Fibroblast of the aortic adventitia (primary cell): Measurements from ENCODE around the gene MYT1. TPM values are rescaled to one million over a fixed set of nuclear protein-coding genes. Genes with fewer than 3 reads are reported as not detected.

ENCODE experiments used
- DNase-seq: peaks from one replicate; pipeline ENCODE4 v3.0.0-alpha.2; 2010; ENCODE audit warnings: low read depth
- H3K4me3 ChIP-seq: 2 replicates; pipeline ENCODE4 v1.5.1; 2011; ENCODE audit warnings: low read depth, mild to moderate bottlenecking, control low read depth, low read length, moderate library complexity
- total RNA-seq: library from RNA; depleted of rRNA; stranded (reverse); fragments of >200 nt; gene quantifications from 2 replicates; pipeline ENCODE4 v1.2.3, GENCODE V29; 2012; ENCODE audit warnings: low replicate concordance
- TF ChIP-seq, protein P1 (sequence below): IDR thresholded peaks from 2 replicates; pipeline ENCODE4 v1.5.1; 2011; ENCODE audit warnings: mild to moderate bottlenecking, low read length, control low read depth, inconsistent platforms; ENCODE audit not compliant: insufficient read depth

Gene MYT1
- total RNA-seq, 1 donor: not detected

DNA sequence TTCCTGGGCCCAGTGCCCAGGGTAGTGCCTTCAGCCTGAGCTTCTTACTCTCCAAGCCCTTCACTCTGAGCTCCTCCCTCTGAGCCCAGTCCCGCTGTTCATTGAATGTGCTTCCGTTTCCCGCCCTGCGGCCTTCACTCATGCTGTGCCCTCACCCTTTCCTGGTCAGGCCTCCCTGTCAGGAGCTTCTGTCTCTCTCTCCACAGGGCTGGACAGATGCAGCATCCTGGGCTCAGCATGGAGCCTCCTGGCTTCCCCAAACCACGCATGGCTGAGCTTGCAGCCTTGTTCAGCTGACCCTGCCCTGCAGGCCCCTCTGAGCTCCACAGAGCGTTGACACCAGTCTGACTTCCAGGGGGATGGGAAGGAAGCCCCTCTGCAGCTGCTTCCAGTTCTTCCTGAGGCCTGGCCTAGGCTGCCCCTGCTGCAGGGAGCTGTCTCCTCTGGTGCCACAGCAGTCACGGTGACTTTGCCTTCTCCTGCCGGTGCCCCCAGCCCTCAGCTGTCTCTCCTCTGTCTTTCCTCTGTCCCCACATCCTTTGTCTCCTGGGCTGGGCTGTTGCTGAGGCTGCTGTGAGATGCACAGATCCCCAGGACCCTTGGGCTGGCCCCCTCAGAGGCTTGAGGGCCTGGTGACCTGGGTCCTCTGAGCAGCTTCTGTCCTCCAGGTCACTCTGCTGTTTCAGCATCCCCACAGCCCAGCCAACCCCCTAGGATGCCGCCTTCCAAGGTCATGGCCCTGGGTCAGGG is 7.9 kb upstream of the MYT1 start:
- TF ChIP-seq, protein P1, sequence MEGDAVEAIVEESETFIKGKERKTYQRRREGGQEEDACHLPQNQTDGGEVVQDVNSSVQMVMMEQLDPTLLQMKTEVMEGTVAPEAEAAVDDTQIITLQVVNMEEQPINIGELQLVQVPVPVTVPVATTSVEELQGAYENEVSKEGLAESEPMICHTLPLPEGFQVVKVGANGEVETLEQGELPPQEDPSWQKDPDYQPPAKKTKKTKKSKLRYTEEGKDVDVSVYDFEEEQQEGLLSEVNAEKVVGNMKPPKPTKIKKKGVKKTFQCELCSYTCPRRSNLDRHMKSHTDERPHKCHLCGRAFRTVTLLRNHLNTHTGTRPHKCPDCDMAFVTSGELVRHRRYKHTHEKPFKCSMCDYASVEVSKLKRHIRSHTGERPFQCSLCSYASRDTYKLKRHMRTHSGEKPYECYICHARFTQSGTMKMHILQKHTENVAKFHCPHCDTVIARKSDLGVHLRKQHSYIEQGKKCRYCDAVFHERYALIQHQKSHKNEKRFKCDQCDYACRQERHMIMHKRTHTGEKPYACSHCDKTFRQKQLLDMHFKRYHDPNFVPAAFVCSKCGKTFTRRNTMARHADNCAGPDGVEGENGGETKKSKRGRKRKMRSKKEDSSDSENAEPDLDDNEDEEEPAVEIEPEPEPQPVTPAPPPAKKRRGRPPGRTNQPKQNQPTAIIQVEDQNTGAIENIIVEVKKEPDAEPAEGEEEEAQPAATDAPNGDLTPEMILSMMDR: no peak
- H3K4me3 ChIP-seq: no peak overlapping the region
- no peak for DNase-seq

DNA sequence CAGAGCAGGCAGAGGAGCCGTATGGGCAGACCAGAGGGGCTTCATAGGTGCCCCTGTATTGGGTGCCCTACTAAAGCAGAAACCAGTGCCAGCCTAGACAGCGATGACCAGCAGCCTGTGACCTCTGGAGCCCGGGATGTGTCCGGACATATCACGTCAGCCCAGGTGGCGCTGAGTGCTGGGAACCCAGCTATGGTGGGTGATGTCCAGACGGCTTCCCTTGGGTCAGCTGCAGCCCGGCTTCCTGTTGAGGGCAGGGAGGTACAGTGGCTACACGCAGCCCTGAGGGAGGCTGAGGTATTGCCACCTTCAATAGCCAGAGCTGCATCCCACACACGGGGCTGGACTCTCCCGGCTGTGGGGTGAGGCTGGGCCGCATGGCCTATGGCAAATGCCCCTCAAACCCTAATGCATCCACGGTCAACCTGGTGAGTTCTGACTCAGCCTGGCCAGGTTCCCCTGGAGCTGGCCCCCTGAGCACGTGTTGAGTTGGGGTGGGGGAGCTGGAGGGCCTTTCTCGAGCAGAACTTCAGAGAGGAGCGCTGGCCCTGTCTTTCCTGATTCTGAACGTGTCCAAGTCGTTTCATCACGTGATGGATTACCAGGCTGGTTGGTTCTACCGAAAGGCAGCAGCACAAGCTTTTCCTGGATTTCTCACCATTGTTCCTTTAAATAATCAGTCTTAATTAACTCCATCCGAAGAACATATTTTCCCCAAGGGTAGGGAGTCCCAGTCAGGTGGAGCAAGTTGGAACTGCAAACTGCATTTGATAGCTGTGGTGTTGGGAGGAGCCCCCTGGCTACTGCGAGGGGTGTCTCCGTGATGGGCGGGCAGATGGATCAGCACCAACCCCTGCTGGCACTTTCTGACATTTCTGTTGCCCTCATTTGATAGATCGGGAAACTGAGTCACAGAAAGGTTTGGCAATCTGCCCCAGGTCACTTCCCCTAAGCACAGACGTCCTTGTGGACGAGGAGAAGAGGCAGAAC is 7.1 kb upstream of the MYT1 start:
- DNase-seq: no peak
- TF ChIP-seq, protein P1: no peak
- no peak overlapping the region for H3K4me3 ChIP-seq

DNA sequence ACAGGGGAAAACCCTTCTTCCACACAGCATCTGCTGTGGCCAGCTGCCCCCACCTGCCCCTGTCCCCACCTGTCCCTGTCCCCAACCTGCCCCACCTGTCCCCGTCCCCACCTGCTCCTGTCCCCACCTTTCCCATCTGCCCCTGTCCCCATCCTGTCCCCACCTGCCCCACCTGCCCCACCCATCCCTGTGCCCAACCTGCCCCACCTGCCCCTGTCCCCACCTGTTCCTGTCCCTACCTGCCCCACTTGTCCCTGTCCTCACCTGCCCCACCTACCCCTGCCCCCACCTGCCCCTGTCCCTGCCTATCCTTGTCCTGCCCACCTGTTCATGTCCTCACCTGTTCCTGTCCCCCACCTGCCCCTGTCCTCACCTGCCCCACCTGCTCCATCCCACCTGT is 6.4 kb upstream of the MYT1 start:
- DNase-seq: no peak
- no peak overlapping the region for H3K4me3 ChIP-seq
- TF ChIP-seq, protein P1: no peak

DNA sequence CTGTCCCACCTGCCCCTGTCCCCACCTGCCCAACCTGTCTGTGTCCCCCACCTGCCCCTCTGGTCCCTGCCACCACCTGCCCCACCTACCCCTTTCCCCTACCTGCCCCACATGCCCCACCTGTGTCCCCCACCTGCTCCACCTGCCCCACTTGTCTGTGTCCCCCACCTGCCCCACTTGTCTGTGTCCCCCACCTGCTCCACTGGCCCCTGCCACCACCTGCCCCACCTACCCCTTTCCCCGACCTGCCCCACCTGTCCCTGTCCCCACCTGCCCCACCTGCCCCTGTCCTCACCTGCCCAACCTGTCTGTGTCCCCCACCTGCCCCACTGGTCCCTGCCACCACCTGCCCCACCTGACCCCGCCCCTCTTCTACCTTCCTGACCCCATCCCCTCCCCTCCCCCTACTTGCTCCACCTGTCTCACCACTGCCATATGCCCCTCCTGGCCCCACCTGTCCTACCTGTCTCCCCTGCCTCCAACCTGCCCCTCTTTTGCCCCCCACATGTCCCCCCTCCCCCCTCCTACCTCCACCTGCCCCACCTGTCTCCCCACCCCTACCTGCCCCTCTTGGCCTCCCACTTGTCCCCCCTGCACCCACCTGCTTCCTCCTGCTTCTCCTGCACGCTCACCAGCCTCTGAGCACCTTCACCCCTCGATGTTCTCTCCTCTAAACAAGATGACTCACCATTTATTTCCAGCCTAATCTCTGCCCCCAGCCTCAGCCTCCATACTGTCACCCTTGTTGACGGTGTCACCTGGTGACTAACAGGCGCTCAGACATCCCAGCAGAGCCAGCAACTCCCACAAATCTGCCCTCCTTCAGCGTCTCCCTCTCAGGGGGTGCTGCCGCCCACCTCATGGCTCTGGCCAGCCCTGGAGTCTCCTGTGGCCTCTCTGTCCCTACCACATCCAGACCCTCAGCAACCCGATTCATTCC is 5.6 kb upstream of the MYT1 start:
- TF ChIP-seq, protein P1: no peak
- no peak overlapping the region for H3K4me3 ChIP-seq
- DNase-seq: no peak

DNA sequence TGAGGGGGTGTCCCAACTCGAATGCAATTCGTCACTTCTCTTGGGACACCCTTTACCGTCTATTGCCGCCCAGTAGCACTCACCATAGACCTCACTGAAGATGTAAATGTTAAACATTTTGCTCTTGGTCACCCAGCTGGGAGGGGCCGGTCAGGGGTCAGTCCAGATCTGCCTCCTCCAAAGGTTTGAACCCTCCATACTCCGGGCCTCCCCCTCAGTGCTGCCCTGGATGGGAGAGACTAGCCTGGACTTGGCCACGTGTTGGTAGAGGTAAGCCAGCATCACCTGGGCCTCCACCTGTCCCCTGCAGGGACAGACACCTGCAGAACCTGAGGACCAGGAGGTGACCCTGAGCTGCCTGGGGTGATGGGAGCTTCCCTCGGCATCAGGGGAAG is 5.0 kb upstream of the MYT1 start:
- H3K4me3 ChIP-seq: no peak overlapping the region
- TF ChIP-seq, protein P1: no peak
- no peak for DNase-seq

DNA sequence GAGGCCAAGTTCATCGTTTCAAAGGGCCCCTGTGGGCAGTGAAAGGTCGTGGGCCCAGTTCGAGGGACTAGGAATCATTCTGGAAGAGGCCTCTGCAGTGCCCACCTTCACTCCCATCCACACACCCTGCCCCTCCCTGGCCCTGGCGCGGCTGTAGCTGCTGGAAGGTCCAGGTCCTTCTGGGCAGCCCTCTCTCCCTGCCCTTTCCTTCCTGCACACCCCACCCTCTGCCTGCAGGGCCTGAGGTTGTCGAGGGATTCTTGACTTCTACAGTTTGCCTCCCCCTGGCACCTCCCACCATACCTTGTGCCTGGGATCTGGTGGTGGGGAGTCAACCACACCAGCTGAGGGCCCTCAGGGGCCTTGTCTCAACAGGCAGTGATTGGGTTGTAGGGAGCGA is 4.5 kb upstream of the MYT1 start:
- DNase-seq: no peak
- TF ChIP-seq, protein P1: no peak
- H3K4me3 ChIP-seq: no peak overlapping the region
